HT-29 (cell line): ENCODE results near the gene RTN4R. TPM values are rescaled to one million over a fixed set of nuclear protein-coding genes. Genes with fewer than 3 reads are reported as not detected.

ENCODE experiments used
- DNase-seq: peaks from one replicate; pipeline ENCODE4 v3.0.0-alpha.2; 2015; ENCODE audit warnings: low spot score
- total RNA-seq: library from RNA; depleted of rRNA; stranded (reverse); fragments of >200 nt; shearing (Covaris generic); gene quantifications from 2 replicates; pipeline ENCODE4 v1.2.3, GENCODE V29; 2014

RTN4R gene
- total RNA-seq, 1 experiment from 2014 or later: 45.7 TPM

DNA sequence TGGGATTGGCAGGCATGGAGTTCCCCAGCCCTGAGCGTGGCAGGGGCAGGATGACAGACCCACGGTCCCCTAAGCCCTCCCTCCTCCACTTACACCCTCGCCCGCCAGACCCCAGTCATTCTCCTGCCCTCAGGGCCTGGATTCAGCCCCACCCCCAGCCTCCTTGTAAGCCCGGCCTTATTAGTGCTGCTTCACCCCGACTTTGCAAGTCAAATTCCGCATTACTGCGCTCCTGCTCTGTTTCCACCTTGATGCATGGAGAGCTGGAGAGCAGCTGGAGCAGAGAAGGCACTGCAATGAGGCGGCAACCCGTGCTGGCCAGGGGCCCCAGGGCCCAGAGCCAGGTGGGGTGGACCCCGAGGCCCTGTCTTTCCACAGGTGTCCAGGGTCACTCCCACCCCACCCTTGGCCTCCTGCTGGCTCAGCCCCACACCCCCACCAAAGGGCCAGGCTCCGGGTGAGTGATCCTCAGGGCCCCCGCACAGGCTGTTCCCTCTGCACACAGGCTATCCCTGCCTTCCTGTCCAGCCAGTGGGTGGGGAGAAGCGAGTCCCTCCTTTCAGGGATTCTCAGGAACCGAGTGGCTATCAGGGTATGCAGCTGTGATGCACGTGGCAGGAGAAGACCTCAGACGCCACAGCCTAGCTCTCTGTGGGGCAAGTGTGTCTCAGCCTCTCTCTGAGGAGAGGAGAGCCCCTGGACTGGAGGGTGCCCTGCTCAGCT lies 36.4 kb downstream of the RTN4R start:
- no peak for DNase-seq

DNA sequence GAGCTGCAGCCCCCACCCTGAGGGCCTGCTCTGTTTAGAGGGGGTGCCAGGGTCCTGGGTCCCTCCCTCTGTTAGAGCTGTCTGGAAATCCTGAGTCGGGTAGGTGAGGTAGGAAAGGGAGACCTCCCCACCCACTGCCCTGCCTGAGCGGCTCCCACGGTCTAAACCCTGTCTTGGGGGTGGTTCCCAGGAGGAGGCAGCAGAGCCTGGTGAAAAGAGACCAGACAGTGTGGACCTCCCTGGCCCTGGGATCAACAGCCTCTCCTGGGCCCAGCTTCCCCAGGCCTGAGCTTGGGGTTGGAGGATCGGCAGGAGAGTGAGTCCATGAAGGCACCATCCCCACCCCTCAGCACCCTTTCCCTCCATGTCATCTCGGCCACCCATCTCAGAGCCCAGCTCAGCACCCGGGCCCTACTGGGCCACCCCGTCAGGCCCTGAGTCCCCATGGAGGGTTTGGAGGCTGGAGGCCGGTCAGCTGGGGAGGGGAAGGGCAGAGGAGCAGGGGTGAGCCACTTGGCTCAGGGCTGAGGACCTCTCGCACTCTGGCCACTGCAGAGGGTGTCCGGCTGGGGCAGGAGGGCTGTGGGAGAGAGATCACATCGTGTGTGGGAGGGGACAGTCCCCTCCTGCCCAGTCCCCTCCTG lies 37.2 kb downstream of the RTN4R start:
- no peak for DNase-seq

DNA sequence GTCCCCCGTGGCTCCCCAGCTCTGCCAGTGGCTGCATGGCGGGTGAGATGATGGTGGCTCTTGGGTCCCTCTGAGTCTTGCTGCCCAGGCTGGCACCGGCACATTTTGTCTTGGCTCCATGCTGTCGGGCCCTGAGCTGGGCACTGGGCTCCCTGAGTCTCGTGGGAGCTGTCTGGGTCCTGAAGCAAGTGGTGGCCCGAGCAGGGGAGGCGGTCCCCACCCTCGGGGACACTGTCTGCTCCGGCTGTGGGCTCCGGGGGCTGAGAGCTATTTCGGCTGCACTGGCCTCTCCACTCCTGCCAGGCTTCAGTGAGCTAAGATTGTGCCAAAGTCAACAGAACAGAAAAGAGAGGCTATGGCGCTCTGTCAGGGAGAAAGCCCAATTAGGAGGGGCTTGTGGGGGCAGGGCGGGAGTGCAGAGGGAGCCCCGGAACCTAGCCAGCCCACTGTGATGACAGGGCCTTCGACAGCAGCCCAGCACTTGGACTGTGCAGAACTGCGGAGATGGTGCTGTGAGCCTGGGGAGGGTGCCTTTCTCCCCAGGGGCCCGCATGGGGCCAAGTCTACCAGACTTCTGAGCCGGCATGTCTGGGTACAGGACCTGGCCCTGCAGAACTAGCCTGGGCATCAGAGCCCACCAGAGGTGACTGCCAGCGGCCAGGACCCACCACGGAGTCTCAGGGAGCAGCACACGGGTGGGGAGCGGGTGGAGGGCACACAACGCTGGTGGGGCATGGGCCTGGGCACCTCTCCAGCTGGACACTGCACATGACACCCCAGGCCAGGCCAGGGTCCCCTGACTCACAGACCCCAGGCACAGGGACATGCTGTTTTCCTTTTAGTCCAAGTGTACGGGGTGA lies 38.0 kb downstream of the RTN4R start:
- no peak for DNase-seq

DNA sequence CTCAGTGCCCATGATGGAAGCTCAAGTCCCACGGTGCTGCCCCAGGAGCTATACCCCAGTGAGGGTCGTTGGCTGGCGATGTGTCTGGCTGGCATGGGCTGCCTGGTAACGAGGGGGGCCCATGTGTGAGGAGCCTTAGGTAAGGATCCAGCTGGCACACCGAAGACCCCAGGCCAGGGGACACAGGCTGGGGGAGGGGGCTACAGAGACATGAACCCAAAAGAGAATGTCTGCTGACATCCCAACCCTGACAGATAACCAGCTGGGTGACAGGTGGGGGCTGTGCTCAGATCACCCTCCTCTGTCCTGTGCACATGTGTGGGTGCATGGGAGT lies 39.2 kb downstream of the RTN4R start:
- DNase-seq: no peak

DNA sequence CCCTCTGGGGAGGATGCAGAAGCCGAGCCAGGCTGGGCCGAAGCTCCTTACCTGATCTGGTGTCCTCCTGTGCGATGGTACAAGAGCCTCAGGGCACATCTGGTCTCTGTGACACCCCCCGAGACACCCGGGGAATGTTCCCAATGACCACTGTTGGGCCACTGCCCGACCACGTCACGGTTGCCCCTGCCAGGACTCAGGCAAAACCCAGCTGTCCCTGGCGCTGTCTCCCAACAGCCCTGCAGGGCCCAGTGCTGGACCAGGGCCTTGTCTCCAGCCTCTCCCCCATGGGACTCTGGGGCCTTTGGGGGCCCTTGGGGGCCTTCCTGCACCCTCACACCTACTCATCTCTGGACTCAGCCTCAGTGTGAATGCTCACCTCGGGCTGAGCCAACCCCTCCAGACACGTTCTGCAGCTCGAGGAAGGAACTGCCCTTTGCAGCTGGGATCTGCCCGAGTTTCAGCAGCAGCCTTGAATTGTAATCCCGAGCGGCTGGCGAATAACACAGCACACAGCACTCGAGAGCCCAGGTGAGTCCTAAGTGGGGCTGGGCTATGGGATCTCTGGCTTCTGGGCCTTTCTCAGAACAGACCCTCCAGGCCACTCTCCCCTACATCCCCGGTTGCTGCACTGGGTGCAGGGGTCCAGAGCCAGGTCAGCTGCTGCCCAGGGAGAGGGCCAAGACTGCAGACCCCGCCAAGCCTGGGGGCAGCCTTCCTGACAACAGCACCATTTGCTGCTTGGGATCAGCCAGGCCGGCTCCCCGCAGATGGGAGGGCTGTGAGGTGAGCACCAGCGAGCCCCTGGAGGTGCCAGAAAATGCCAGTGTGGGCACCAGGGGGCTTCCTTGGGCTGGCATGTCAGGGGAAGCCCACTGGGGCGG lies 39.8 kb downstream of the RTN4R start:
- DNase-seq: no peak

DNA sequence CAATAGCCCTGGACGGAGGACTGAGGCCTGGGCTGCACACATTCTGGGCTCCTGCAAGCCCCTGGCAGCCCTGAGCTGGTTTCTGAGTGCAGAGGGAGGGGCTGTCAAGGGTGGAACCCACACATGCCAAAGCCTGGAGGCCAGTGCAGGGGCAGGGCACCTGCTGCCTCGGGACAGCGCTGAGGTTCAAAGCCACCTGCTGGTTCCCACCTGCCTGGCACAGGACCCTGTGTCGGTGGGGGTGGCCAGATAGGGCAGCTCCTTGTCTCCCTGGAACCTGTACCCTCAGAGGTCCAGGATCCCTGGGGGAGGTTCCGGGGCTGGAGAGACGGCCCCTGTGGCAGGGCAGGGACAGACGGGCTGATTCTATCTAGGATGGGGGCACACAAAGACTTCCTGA lies 40.8 kb downstream of the RTN4R start:
- DNase-seq: no peak

DNA sequence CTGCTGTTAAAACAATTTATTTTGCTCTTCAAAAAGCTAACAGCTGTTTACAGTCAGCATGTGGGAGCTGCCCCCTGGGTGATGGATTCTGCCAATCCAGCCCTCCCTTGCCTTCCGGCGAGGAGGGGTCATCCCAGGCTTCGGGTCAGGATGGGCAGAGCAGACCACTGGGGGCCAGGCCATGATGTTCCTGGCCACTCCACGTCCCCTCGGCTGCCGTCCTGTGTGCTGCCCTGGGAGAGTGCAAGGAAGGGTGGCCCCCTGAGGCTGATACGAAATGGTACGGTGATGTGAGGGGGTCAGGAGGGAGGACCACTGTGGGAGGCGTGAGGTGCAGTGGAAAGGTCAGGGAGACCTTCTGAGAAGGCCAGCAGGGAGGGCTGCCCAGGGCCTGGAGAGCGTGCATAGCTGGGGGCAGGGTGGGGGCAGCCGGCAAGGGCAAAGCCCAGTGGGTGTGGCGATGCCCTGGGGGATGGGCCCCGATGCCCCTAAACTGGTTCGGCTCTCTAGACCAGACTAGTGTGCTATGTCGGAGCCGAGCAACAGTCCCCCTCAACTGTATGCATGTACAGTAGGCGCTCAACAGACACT lies 41.3 kb downstream of the RTN4R start:
- DNase-seq: no peak

DNA sequence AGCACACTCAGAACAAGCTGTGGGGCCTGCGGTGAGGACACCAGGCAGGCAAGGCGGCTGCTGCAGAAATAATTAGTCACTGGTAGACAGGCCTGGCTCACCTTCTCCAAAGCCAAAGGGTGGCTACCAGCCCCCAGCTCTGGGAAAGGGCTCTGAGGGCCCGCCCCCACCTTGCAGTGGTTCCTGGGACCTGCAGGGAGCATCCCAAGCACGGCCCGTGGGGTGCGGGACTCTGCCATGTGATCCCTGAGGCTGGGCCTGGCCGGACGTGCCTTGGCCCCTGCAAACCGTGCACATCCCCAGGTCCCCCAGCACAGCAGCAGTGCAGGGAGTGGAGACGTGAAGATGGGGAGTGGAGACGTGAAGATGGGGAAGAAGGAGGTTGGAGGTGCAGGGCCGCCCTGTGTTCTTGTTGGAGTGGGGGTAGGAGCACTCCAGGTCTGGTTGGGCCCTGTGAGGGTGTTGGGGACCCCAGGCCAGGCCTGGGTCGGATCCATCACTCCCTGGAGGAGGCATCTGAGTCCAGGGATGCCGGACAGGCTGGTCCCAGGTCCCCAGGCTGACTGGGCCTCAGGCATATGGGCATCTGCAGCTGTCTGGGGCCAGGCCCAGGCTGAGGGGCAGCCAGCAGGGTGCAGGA lies 41.9 kb downstream of the RTN4R start:
- DNase-seq: no peak

DNA sequence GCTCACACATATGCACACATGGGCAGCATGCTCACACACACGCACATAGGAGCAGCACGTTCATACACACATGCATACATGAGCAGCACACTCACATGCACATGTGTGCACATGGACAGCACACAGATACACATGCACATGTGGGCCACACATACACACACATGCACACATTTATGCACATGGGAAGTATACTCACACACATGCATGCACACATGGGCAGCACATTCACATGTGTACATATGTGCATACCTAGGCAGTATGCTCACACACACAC lies 42.5 kb downstream of the RTN4R start:
- no peak for DNase-seq

DNA sequence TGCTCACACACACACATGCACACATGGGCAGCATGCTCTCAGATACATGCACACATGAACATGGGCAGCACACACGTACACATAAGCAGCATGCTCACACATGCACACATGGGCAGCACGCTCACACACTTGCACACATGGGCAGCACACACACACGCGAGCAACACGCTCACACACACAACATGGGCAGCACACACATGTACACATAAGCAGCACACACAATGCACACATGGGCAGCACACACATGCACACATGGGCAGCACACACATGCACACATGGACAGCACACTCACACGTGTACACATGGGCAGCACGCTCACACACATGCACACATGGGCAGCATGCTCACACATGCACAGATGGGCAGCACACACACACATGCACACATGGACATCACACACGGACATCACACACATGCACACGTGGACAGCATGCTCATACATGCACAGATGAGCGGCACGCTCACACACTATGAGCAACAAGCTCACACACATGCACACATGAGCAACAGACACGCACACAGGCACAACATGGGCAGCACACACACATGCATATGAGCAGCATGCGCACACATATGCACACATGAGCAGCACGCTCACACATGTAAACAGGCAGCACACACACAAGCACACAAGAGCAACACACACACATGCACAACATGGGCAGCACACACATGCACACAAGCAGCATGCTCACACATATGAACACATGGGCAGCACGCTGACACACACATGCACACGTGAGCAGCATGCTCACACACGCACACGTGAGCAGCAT lies 43.0 kb downstream of the RTN4R start:
- no peak for DNase-seq

DNA sequence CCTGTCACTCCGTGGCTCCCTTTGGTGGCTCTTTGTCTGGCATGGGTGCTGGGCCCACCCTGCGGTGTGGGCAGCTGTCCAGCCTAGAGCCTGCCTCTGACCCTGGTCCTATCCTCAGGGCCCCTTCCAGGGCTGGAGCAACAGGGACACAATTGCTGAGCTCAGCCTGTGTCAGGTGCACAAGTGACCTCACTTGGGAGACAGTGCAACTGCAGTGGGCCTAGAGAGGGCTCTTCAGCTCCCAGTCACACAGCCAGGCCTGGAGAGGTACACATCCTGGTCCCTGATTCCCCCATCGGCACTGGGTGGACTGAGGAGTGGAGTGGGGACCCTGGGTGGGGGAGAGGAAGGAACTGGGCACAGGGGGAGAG lies 43.9 kb downstream of the RTN4R start:
- no peak for DNase-seq

DNA sequence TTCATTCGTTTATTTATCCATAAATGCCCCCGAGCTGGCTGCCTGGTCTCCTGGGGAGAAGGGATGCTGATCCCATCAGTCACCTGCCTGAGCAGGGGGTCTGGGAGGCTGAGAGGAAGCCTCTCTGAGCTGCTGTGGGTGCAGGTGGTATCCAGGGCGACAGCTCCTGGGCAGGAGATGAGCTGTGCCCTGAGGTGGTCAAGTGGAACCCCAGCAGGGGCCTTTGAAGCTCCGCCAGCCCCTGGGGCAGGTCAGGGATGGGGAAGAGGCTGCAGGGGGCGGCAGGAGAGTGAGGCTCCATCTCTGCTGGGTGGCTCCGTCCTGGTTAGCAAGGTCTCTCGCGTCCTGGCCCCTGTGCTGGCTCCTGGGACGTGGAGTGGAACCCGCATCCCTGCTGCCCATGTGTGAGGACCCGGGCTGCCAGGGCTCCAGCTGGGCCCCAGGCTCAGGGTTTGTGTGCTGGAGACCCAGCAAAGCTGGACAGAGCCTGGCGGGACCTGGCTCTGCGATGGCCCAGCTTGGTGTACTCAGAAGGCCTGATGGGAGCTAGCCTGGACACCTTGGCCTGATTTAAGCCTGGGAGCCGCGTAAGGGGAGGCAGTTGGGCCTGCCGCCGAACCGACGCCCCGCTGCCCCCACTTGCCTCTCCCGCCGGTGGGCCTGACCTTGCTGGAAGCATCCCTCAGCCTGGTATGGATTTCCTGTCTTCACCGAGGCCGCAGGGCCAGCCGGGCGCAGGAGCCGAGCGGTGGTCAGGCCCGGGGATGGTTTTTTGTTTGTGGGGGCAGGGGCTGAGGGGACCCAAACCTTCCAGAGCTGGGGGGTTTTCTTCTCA lies 44.5 kb downstream of the RTN4R start:
- DNase-seq: no peak

DNA sequence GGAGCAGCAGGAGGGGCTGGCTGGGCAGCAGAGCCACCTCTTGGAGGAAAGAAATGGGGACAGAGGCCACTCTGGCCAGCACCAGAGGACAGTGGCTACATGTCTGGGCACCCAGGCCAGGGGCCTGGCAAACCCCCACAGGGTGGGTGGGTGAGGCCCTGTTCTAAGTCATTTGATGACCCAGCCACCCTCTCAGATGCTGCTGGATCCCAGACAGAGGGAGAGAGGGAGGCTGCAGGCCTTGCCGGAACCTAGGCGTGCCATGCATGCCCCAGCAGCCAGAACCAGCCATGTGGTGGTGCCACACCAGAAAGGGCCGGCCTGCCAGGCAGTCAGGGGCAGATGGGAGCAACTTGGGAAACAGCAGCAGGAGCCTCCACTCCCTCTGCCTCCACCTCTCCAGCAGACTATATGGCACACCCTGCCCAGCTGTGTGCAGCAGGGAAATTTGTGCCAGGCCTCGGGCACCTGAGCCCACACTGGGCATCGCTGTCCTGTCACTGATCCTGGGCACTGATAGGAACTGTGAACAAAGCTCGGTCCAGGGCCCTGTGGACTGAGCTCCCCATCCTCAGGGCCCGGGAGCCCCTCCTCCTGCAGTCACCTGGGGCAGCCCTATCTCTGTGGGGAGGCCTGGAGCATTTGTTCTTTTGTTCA lies 45.2 kb downstream of the RTN4R start:
- DNase-seq: no peak

DNA sequence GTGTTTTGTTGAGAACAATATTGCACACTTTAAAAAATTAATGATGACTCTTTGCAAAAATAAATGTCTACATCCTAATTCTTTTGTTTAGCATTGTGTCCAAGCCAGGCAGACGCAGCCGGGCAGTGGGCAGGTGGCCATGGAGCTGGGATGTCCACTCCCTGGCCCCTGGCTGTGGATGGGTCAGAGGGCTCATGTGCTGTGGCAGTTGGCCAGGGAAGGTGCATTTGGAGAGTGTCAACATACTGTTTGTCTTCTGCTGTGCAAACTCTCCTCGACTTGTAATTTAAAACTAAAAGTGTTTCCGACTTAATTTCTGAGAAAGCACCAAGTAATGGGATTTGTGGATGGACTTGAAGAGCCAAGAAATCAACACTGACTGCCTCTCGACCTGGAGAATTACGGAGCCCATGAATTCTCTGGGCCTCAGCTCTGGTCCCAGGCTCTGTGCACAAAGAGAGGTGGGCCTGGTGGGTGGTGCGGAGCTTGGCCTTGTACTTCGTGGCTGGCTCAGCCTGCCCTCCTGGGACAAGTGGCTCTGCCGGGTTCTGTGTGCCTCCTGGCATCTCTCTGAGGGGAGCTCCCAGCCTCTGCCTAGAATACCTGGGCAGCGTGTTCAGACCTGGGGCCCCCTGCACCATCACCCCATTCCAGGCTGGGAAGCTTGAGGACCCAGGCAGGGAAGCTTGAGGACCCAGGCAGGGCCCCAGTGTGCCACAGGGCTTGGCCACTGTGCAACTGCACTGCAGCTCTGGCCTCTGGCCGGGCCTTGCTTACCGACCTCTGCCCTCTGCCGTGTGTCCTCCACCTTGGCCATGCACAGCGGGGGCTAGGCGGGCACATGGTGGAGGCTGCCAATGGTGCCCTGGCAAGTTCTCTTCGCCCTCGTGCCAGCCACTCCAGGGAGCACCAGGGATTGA lies 46.4 kb downstream of the RTN4R start:
- no peak for DNase-seq

DNA sequence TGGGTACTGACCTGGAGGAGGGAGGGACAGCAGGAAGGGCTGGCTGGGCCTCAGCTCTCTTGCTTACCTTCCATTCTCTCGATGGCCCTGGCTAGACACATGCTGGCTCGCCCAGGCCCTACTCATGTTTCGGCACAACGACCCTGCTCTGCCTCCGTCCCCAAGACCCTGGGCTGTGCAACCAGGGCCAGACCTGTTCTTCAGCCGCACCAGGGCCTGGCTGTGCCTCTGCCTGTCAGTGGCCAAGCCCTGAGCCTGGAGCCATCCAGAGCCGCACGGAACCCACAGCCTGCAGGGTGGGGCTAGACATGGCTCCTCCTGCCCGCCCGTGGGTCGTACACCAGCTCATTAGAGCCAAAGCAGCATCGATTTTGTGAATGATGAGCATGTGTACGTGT lies 47.5 kb downstream of the RTN4R start:
- DNase-seq: no peak

DNA sequence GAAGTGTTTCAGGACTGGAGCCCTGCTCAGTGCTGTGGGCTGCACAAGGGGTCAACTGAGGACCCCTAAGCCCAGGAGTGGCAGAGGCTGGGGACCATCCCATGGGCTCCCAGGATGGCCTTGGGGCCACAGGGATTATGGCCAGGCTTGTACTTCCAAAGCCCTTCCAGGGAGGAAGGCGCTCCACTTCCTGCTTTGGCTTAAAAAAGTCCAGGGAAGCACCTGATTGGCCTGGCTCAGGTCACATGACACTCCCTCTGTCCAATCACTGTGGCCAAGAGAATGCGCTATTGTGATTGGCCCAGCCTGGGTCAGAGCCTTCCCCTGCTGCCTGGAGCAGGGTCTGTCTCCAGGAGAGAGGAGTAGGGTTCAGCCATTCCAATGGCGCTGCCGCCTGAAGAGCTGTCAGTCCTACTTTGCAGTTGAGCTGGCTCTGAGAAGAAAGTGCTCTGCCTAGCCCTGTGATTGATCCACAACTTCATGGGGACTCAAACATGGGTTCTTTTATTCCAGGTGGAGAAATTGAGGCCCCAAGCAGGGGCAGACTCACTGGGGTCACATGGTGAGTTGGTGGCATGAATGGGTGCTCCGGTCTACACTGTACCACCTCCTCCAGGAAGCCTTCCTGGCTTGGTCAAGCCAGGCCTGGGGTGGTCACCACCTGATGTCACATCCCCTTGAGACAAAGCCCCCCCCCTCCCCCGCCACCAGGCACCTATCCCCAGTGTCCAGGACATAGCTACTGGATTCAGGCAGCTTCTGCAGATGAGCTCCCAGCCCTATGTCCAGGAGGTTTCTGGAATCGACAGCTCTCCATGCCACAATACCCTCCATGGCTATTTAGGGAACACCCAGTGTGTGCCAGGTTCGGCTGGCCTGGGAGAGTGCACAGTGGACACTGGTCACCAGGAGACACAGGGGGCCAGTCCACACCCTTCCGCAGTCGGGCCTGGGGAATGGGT lies 48.2 kb downstream of the RTN4R start:
- DNase-seq: peak; percentile 38

DNA sequence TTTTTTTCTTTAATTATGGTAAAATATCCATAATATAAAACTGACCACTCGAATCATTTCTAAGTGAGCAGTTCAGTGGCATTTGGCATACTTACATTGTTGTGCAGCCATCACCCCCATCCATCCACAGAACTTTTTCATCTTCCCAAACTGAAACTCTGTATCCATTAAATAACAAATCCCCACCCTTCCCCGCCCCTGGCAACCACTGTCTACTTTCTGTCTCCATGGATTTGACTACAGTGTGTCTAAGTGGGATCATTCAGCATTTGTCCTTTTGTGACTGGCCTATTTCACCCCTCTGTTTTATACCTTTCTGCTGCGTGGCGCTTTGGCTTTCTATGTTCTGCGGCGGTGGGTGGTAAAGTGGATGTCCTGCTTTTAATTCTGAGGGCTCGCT lies 49.1 kb downstream of the RTN4R start:
- peak; percentile 54 for DNase-seq
